GM10248 (cell line): Measurements from ENCODE around the gene CCDC33.

ENCODE experiments used
- CTCF ChIA-PET: fragments of 300-600 bp; sonication (Branson Sonifier 250); formaldehyde crosslinking; extraction: SDS; loops from one replicate; lab custom pipeline; 2021; ENCODE audit warnings: antibody characterized with exemption; lab: Yijun Ruan, JAX
- POLR2A ChIA-PET: fragments of 350-650 bp; sonication (Branson Sonifier 250); formaldehyde crosslinking; extraction: SDS; loops from one replicate; lab custom pipeline; 2020; ENCODE audit warnings: antibody characterized with exemption; lab: Yijun Ruan, JAX
- DNase-seq: peaks from one replicate; pipeline ENCODE4 v3.0.0; 2012; ENCODE audit errors: extremely low spot score
- TF ChIP-seq, protein P1 (sequence below): IDR thresholded peaks from 2 replicates; pipeline ENCODE4 v1.5.1; 2012; ENCODE audit warnings: mild to moderate bottlenecking, low read depth; ENCODE audit errors: extremely low read depth, missing control alignments, control extremely low read depth

CCDC33 gene

DNA sequence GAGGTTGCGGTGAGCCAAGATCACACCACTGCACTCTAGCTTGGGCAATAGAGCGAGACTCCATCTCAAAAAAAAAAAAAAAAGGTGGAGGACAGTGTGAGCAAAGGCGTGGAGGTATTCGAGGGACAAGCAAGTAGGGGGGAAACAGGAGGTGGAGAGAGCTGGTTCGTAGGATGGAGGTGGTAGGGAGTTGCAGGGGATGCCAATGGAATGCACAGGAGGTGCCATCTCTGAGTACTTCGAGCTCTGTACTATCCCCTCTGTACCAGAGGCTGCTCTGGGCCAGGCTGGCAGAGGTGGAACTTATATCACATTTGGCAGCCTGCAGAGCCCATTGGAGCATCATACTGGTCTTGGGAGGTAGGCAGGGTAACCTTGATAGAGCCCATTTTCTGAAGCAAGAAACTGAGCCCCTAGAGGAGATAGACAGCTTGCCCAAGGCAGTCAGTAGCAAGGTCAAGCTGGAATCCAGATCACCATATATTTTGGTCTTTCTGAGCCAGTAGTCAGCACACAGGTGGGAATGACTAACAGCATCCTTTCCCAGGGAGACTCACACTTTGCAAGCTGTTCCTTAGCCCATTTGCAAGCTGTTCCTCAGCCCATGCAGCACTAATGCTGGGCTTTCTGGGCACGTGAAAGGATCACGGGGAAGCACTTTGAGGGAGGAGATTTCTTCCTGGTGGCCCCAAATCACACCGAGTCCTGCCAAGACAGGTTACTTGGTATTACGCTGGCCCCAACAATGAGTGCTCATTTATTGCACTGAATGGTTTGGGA is 9.2 kb upstream of the CCDC33 start:
- TF ChIP-seq, protein P1, sequence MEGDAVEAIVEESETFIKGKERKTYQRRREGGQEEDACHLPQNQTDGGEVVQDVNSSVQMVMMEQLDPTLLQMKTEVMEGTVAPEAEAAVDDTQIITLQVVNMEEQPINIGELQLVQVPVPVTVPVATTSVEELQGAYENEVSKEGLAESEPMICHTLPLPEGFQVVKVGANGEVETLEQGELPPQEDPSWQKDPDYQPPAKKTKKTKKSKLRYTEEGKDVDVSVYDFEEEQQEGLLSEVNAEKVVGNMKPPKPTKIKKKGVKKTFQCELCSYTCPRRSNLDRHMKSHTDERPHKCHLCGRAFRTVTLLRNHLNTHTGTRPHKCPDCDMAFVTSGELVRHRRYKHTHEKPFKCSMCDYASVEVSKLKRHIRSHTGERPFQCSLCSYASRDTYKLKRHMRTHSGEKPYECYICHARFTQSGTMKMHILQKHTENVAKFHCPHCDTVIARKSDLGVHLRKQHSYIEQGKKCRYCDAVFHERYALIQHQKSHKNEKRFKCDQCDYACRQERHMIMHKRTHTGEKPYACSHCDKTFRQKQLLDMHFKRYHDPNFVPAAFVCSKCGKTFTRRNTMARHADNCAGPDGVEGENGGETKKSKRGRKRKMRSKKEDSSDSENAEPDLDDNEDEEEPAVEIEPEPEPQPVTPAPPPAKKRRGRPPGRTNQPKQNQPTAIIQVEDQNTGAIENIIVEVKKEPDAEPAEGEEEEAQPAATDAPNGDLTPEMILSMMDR, result no peak
- no peak for DNase-seq
- ChIA-PET CTCF (no interaction called here), POLR2A (no interaction called here)

DNA sequence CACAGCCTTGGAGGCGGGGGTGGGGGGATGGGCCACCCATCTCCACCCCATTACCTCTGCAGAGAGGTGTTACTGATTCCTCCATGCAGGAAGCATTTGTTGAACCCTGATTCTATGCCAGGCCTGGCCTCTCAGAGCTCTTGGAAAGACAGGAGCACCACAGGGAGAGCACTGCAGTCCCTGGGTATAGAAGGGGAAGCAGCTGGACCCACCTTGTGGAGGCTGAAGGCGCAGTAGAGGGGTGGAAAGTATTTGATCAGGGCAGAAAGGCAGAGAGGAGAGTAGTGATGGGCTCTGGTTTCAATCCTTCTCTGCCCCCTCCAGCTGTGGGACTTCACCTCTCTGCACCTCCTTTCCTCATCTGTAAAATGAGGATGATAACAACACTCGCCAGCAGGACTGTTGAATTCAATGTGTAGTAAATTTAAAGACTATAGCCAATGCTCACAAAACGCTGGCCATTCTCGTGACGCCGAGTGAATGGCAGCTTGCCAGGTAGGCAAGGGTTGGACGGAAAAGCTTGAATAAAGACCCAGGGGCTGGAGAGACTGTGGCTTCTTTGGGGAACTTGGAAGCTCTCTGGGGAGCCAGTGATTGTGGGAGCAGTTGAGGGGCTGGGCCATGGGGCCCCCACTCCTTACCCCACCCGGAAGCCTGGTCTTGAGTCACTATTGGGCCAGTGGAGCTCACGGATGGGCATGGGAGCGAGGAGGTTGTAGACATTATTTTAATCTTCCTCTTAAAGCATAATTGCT is 8.0 kb upstream of the CCDC33 start:
- CTCF ChIA-PET, result no interaction called here
- POLR2A ChIA-PET, result no interaction called here
- no peak for DNase-seq
- TF ChIP-seq, protein P1, result no peak

DNA sequence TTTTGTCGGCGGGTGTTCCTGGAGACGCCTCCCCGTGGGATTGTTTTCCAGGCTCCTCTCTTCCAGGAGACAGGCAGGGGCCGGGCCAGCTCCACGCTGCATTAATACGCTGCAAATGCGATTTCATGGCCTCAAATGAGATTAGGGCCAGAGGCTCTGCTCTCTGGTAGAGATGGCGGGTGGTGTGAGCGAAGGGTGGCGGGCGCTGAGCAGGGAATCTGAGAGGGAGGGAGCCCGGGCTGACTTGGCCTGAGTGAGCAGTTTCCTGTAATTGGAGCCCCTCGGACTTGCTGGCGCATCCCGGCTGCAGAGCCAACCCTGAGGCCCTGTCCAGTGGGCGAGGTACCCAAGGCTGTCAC is 7.4 kb upstream of the CCDC33 start:
- CTCF ChIA-PET, result no interaction called here
- DNase-seq, result no peak
- POLR2A ChIA-PET, result no interaction called here
- TF ChIP-seq, protein P1, result no peak

DNA sequence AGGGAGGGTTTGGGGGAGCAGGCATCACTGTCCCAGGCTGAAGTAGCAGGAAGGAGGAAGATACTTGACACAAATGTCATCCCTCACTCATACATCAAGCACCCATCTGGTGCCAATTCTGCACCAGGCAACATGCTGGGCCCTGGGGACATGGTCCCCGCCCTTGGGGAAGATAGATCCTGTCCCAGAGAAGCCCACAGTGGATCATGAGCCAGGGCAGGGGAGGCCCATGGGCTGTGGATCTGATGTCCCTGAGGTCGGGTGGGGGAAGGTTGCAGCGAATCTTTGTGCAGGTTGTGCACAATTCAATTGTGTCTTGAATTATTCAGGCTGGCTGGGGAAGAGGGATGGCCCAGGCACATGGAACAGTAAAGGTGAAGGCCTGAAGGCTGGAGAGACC is 6.4 kb upstream of the CCDC33 start:
- ChIA-PET CTCF (interaction anchor here (1.8 kb wide), 1 partner anchor 9 kb away, joined by 5 read pairs; no protein-coding TSS in a partner anchor), POLR2A (interaction anchor here (0.6 kb wide), 1 partner anchor 16 kb away, joined by 3 read pairs; no protein-coding TSS in a partner anchor)
- no peak for DNase-seq
- TF ChIP-seq, protein P1, result no peak

DNA sequence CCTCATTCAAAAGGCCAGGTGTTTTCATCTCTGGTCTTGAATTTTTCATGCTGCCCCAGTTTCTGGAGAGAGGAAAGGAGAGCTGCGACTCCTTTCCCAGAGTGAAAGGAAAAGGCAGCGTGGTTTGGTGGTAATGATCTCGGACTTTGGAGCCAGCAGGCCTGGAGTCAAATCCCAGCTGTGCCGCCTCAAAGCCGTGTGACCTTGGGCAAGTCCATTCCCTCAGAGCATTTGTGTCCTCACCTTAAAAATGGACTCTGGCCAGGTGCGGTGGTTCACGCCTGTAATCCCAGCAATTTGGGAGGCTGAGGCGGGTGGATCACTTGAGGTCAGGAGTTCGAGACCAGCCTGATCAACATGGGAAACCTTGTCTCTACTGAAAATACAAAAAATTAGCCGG is 4.7 kb upstream of the CCDC33 start:
- CTCF ChIA-PET, result interaction anchor here (1.3 kb wide), 1 partner anchor 9 kb away, joined by 3 read pairs; no protein-coding TSS in a partner anchor
- no peak for DNase-seq
- TF ChIP-seq, protein P1, result no peak
- POLR2A ChIA-PET, result no interaction called here

DNA sequence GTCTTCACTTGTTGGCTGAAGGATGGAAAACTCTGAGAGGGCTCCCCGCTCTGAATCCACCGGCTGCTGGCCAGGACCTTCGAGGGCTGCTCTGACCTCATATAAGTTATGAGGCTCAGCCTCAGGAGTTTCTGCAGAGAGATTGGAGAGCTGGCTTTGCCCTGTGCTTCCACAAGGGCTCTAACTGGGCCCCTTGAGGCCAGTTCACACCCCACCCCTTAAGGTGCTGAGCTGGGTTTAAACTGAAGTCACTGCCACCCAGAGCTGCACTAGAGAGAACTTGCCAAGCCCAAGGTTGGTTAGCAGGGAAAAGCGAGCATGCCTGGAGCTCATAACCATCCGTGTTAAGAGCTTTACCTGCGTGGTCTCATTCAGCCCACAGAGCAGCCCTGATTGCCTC is 2.8 kb upstream of the CCDC33 start:
- DNase-seq, result no peak
- ChIA-PET CTCF (interaction anchor here (0.7 to 1.4 kb wide), 4 partner anchors 17 to 33 kb away, joined by 3 to 4 read pairs (median 3); no protein-coding TSS in a partner anchor), POLR2A (no interaction called here)
- TF ChIP-seq, protein P1, result no peak
